ENCODE results near the gene SLIT1.

Gene SLIT1

GRCh38 chr10:97182288-97182990, 3.3 kb downstream of the SLIT1 start:
- no peak for DNase-seq (ENCODE audit: low read depth)
- TF ChIP-seq, protein P1, sequence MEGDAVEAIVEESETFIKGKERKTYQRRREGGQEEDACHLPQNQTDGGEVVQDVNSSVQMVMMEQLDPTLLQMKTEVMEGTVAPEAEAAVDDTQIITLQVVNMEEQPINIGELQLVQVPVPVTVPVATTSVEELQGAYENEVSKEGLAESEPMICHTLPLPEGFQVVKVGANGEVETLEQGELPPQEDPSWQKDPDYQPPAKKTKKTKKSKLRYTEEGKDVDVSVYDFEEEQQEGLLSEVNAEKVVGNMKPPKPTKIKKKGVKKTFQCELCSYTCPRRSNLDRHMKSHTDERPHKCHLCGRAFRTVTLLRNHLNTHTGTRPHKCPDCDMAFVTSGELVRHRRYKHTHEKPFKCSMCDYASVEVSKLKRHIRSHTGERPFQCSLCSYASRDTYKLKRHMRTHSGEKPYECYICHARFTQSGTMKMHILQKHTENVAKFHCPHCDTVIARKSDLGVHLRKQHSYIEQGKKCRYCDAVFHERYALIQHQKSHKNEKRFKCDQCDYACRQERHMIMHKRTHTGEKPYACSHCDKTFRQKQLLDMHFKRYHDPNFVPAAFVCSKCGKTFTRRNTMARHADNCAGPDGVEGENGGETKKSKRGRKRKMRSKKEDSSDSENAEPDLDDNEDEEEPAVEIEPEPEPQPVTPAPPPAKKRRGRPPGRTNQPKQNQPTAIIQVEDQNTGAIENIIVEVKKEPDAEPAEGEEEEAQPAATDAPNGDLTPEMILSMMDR (conservative IDR thresholded peaks at IDR 0.05; ENCODE audit: low read length) = no peak
- no peak overlapping the region for H3K4me3 ChIP-seq (ENCODE audit: low read length)

- no peak for DNase-seq (ENCODE audit: low read depth)
- H3K4me3 ChIP-seq (ENCODE audit: low read length) = no peak overlapping the region
- TF ChIP-seq, protein P1 (conservative IDR thresholded peaks at IDR 0.05; ENCODE audit: low read length) = no peak
Measured at GRCh38 chr10:97180986-97181385, 4.8 kb downstream of the SLIT1 start.

DNA sequence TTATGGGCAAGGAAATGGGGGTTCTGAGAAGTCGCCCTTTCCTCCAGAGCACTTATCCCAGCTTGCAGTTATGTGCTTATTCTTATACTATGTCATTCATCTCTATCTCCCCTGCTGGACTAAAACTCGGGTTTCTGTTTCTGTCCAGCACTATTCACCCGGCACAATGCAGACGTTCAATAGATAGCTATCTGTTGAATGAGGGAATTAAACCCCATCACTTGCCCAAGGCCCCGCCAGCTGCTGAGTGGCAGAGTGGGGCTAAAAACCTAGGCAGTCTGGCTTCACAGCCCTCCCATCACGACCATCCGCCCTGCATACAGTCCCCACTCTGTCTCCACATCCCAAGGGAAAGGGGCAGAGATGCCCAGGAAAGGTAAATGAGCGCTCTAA, 5.4 kb downstream of the SLIT1 start:
- TF ChIP-seq, protein P1 (conservative IDR thresholded peaks at IDR 0.05; ENCODE audit: low read length) = no peak
- no peak for DNase-seq (ENCODE audit: low read depth)
- H3K4me3 ChIP-seq (ENCODE audit: low read length) = no peak overlapping the region

GRCh38 chr10:97179731-97180362, 5.9 kb downstream of the SLIT1 start:
- no peak for DNase-seq (ENCODE audit: low read depth)
- TF ChIP-seq, protein P1 (conservative IDR thresholded peaks at IDR 0.05; ENCODE audit: low read length) = no peak
- H3K4me3 ChIP-seq (ENCODE audit: low read length) = no peak overlapping the region

DNA sequence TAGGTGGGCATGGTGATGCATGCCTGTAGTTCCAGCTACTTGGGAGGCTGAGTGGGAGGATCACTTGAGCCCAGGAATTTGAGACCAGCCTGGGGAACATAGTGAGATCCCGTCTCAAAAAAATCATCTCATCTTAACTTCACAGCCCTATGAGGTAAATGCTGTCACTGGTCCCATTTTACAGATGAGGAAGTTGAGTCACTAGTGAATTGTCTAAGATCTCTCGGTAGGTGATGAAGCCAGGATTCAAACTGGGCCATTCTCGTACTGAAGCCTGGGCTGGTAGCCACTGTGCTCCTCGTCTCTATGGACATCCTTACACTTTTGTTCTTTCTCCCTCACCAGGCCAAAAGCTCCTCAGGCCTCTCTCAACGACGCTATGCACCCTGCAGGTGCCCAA, 6.4 kb downstream of the SLIT1 start:
- no peak overlapping the region for H3K4me3 ChIP-seq (ENCODE audit: low read length)
- TF ChIP-seq, protein P1 (conservative IDR thresholded peaks at IDR 0.05; ENCODE audit: low read length) = no peak
- no peak for DNase-seq (ENCODE audit: low read depth)

DNA sequence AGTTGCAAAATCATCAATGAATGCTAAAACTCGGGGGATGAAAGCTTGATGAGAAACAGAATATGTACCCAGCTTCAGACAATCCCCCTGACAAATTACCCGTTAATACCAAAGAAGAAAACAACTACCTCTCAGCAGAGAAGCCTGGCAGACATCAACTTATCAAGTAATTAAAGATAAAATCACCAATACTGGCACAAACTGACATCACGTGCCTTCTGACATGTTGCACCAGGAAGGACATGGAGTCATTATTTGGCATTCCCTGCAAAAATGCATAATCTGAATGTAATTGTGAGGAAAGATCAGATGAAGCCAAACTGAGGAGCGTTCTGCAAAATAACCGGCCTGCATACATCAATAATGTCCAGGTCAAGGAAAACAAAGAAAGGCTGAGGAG, 7.7 kb downstream of the SLIT1 start:
- DNase-seq (ENCODE audit: low read depth) = no peak
- TF ChIP-seq, protein P1 (conservative IDR thresholded peaks at IDR 0.05; ENCODE audit: low read length) = no peak
- no peak overlapping the region for H3K4me3 ChIP-seq (ENCODE audit: low read length)

DNA sequence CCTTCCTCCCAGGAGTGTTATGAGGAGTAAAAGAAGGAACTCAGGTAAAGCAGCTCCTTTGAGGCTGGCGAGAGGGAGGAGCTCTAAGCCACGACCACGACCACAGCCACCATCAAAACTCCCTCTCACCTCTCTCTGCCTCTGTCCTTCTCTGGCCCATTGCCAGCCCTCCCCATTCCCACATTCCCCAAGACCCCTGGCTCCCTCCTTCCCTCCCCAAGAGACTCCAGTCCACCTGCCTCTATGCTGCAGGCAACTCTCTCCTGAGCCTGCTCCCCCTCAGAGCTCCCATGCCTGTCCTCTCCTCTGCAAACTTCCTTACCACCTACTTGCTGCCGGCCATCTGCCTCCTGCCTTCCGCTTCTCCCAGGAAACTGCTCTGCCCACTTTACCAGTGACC, 9.5 kb downstream of the SLIT1 start:
- H3K4me3 ChIP-seq (ENCODE audit: low read length) = no peak overlapping the region
- TF ChIP-seq, protein P1 (conservative IDR thresholded peaks at IDR 0.05; ENCODE audit: low read length) = no peak
- no peak for DNase-seq (ENCODE audit: low read depth)
